Measurements from ENCODE around the gene AGAP1. TPM values are rescaled to one million over a fixed set of nuclear protein-coding genes. Genes with fewer than 3 reads are reported as not detected.
A peak's percentile ranks its signal among the peaks of the same experiment; 100 is the strongest.

The AGAP1 gene
- total and polyA plus RNA-seq, 2 donors (not counting 3 experiments of a cell fraction or from before 2014, with no cell fraction given), result 10.2 to 20.9 TPM

- no peak overlapping the region for H3K27ac ChIP-seq (ENCODE audit: insufficient read depth, low read depth, low read length)
- no peaks in the 10 kb centered on the region for H3K4me1 ChIP-seq (ENCODE audit: control insufficient read depth, extremely low read depth, insufficient read depth, low read length)
- no peaks in the 10 kb centered on the region for H3K27me3 ChIP-seq (ENCODE audit: control insufficient read depth in 2 of 2, insufficient read depth in 2 of 2, low read length in 2 of 2)
- no peak overlapping the region for H2AFZ ChIP-seq (ENCODE audit: low read depth, low read length)
- CTCF ChIA-PET, result interaction anchor here (0.6 to 3.1 kb wide), 26 partner anchors 9 to 263 kb away, joined by 3 to 19 read pairs (median 5); partner anchors contain the start of gene GBX2
- DNase-seq (ENCODE audit: low read depth, low spot score) (peak; percentile 28), FAIRE-seq (peak; percentile 15)
- no peaks in the 10 kb centered on the region for H3K9me3 ChIP-seq (replicated peaks; ENCODE audit: control insufficient read depth, insufficient read depth, low read length)
- no peaks in the 10 kb centered on the region for H3K36me3 ChIP-seq (ENCODE audit: control insufficient read depth in 2 of 2, extremely low read depth in 1 of 2, insufficient read depth in 2 of 2, low read length in 2 of 2)
- H3K4me3 ChIP-seq (replicated peaks in 1 of 3; ENCODE audit: insufficient read depth in 1 of 3, low read depth in 1 of 3, low read length in 3 of 3), result no peak overlapping the region
- BruUV-seq (replicated peaks), result no TSS peak
- no peaks in the 10 kb centered on the region for H4K20me1 ChIP-seq (replicated peaks; ENCODE audit: control insufficient read depth, extremely low read depth, insufficient read depth, low read length)
- intact Hi-C loops (cut with micrococcal nuclease) (loop anchor here (1.0 kb wide), 3 partner anchors 35 to 242 kb away; no protein-coding TSS in a partner anchor), dilution Hi-C loops (cut with MboI; ENCODE audit: extremely low pct_ligation_motif_present, low sequenced_read_pairs) (no loop called here)
- no peak overlapping the region for H3K4me2 ChIP-seq (ENCODE audit: insufficient read depth, low read length)
- TF ChIP-seq POLR2A (IDR thresholded peaks at IDR 0.05; ENCODE audit: low read depth, low read length) (no peak), CTCF (IDR thresholded peaks at IDR 0.05; ENCODE audit: extremely low read depth in 1 of 2, insufficient read depth in 1 of 2, low read depth in 1 of 2, low read length in 2 of 2) (peak; percentile 25 to 58)
- POLR2A ChIA-PET, result interaction anchor here (0.6 kb wide), 1 partner anchor 10 kb away, joined by 12 read pairs; no protein-coding TSS in a partner anchor
- H3K79me2 ChIP-seq (ENCODE audit: control insufficient read depth, insufficient read depth, low read length), result no peaks in the 10 kb centered on the region
- no peak overlapping the region for H3K9ac ChIP-seq (replicated peaks; ENCODE audit: extremely low read depth, insufficient read depth, low read length)
- H3K9me1 ChIP-seq (replicated peaks; ENCODE audit: control insufficient read depth, extremely low read depth, insufficient read depth, low read length), result no peaks in the 10 kb centered on the region
Observed at GRCh38 chr2:235936493-235936892, 442.6 kb downstream of the AGAP1 start.

- no peak for DNase-seq (ENCODE audit: low read depth, low spot score)
- Histone ChIP-seq H3K4me3 (replicated peaks in 1 of 3; ENCODE audit: insufficient read depth in 1 of 3, low read depth in 1 of 3, low read length in 3 of 3) (no peak overlapping the region), H3K9me1 (replicated peaks; ENCODE audit: control insufficient read depth, extremely low read depth, insufficient read depth, low read length) (no peaks in the 10 kb centered on the region), H3K36me3 (ENCODE audit: control insufficient read depth in 2 of 2, extremely low read depth in 1 of 2, insufficient read depth in 2 of 2, low read length in 2 of 2) (no peaks in the 10 kb centered on the region), H3K9ac (replicated peaks; ENCODE audit: extremely low read depth, insufficient read depth, low read length) (no peak overlapping the region), H3K79me2 (ENCODE audit: control insufficient read depth, insufficient read depth, low read length) (no peaks in the 10 kb centered on the region), H4K20me1 (replicated peaks; ENCODE audit: control insufficient read depth, extremely low read depth, insufficient read depth, low read length) (no peaks in the 10 kb centered on the region), H3K27ac (ENCODE audit: insufficient read depth, low read depth, low read length) (no peak overlapping the region), H2AFZ (ENCODE audit: low read depth, low read length) (no peak overlapping the region), H3K4me1 (ENCODE audit: control insufficient read depth, extremely low read depth, insufficient read depth, low read length) (no peaks in the 10 kb centered on the region), H3K27me3 (ENCODE audit: control insufficient read depth in 2 of 2, insufficient read depth in 2 of 2, low read length in 2 of 2) (no peaks in the 10 kb centered on the region), H3K4me2 (ENCODE audit: insufficient read depth, low read length) (no peak overlapping the region), H3K9me3 (replicated peaks; ENCODE audit: control insufficient read depth, insufficient read depth, low read length) (no peaks in the 10 kb centered on the region)
- BruUV-seq (replicated peaks), result no TSS peak
- TF ChIP-seq POLR2A (IDR thresholded peaks at IDR 0.05; ENCODE audit: low read depth, low read length), result no peak
- TF ChIP-seq MYC (IDR thresholded peaks at IDR 0.05; ENCODE audit: low read depth, low read length), result no peak
- TF ChIP-seq EZH2 (IDR thresholded peaks at IDR 0.05; ENCODE audit: borderline replicate concordance, low read depth, low read length, severe bottlenecking), result no peak
- no peak for TF ChIP-seq MAX (IDR thresholded peaks at IDR 0.05; ENCODE audit: insufficient read depth, insufficient read length)
- TF ChIP-seq POLR2AphosphoS5 (IDR thresholded peaks at IDR 0.05; ENCODE audit: insufficient read depth, low read depth, low read length), result no peak
- no peak for TF ChIP-seq GATA2 (IDR thresholded peaks at IDR 0.05; ENCODE audit: insufficient read depth, insufficient read length, low read depth, low read length)
- no peak for TF ChIP-seq FOS (IDR thresholded peaks at IDR 0.05; ENCODE audit: borderline replicate concordance, insufficient read depth, low read length)
- no peak for TF ChIP-seq JUN (IDR thresholded peaks at IDR 0.05; ENCODE audit: borderline replicate concordance, insufficient read depth, insufficient read length, low read depth)
- no peak for TF ChIP-seq CTCF (IDR thresholded peaks at IDR 0.05; ENCODE audit: extremely low read depth in 1 of 2, insufficient read depth in 1 of 2, low read depth in 1 of 2, low read length in 2 of 2)
- CTCF ChIA-PET, result interaction anchor here (0.6 to 3.1 kb wide), 25 partner anchors 9 to 263 kb away, joined by 3 to 19 read pairs (median 5); partner anchors contain the start of gene GBX2
- FAIRE-seq, result peak; percentile 59
- intact Hi-C loops (cut with micrococcal nuclease) (no loop called here), dilution Hi-C loops (cut with MboI; ENCODE audit: extremely low pct_ligation_motif_present, low sequenced_read_pairs) (no loop called here)
- POLR2A ChIA-PET, result no interaction called here
Observed at GRCh38 chr2:235937087-235937486, 443.2 kb downstream of the AGAP1 start.

Data from endothelial cell of umbilical vein (primary cell).